Stomach (tissue), 9 donors: Measurements from ENCODE around the gene RBM47. TPM values are rescaled to one million over a fixed set of nuclear protein-coding genes. Genes with fewer than 3 reads are reported as not detected.

Source experiments
- DNase-seq, 2 donors: peaks; one replicate each; pipeline versions ENCODE4 v3.0.0 to v3.0.0-alpha.2; 2013 to 2019
- H3K27ac ChIP-seq, 5 donors: fragments of 200-600 bp in 4 of 5; sonication (generic) in 4 of 5; one replicate each; pipeline ENCODE4 v1.5.1; 2013 to 2019; ENCODE audit warnings: mild to moderate bottlenecking in 1 of 5, moderate library complexity in 1 of 5
- H3K27me3 ChIP-seq, 3 donors: fragments of 200-600 bp; sonication (generic); one replicate each; pipeline ENCODE4 v1.5.1; 2017 to 2019; ENCODE audit warnings: mixed run types in 1 of 3
- H3K36me3 ChIP-seq, 4 donors: fragments of 200-600 bp; sonication (generic); 1 replicate in 3 of 4; 2 replicates in 1 of 4; pipeline ENCODE4 v1.5.1; 2016 to 2019
- H3K4me1 ChIP-seq, 4 donors: fragments of 200-600 bp; sonication (generic); one replicate each; pipeline ENCODE4 v1.5.1; 2016 to 2019
- H3K4me3 ChIP-seq, 4 donors: fragments of 200-600 bp; sonication (generic) in 3 of 4; one replicate each; pipeline ENCODE4 v1.5.1; 2016 to 2019; ENCODE audit warnings: mild to moderate bottlenecking in 1 of 4
- H3K9me3 ChIP-seq, 4 donors: fragments of 200-600 bp; sonication (generic); one replicate each; pipeline ENCODE4 v1.5.1; 2016 to 2019
- CTCF ChIP-seq, 7 experiments: fragments of 450-650 bp in 4 of 7; fragments of 200-600 bp in 3 of 7; sonication (generic) in 3 of 7; IDR thresholded peaks; one replicate each; pipeline ENCODE4 v1.5.1; 2016 to 2019; ENCODE audit warnings: antibody characterized with exemption in 7 of 7, control low read depth in 2 of 7, mild to moderate bottlenecking in 1 of 7
- EP300 ChIP-seq: sonication (generic); formaldehyde crosslinking; IDR thresholded peaks from one replicate; pipeline ENCODE4 v1.6.1; 2017; ENCODE audit warnings: antibody characterized with exemption
- POLR2A ChIP-seq, 4 donors: fragments of 450-650 bp; IDR thresholded peaks; one replicate each; pipeline ENCODE4 v1.6.1; 2016; ENCODE audit warnings: antibody characterized with exemption in 4 of 4, control low read depth in 2 of 4, mild to moderate bottlenecking in 1 of 4, moderate library complexity in 1 of 4
- POLR2AphosphoS5 ChIP-seq, 3 donors: sonication (generic); formaldehyde crosslinking; IDR thresholded peaks; one replicate each; pipeline ENCODE4 v1.6.1; 2016; ENCODE audit warnings: antibody characterized with exemption in 3 of 3
- WGBS, 5 donors: extraction: QIAGEN DNeasy Blood & Tissue Kit in 3 of 5; methylation state at CpG; one replicate each; pipeline versions ENCODE4 v1.1.5 to v1.1.7; 2013 to 2018; 5-methylcytosine and 5-hydroxymethylcytosine counted together
- intact Hi-C: fragments of 100-400 bp; cut with DNase I; formaldehyde crosslinking; loops from one replicate; pipeline ENCODE4 v1.15.1; 2023; ENCODE audit warnings: low total_unique reads
- polyA plus RNA-seq, 3 donors: library from polyadenylated mRNA; stranded (reverse); fragments of 200-250 nt; gene quantifications; one replicate each; pipeline ENCODE4 v1.2.3, GENCODE V29; 2013
- total RNA-seq, 5 donors: library from RNA; depleted of rRNA; stranded (reverse); fragments of >200 nt; gene quantifications; one replicate each; pipeline versions ENCODE4 v1.1.0 to v1.2.3, GENCODE V29; 2014 to 2016
- donor health status: healthy with polysubstance abuse.
- donor health status: Bipolar disorder and iron deficiency.
- donor health status: healthy.

Gene RBM47
- total and polyA plus RNA-seq, 8 donors: 18.5 to 448 (median 160) TPM

- no peak for TF ChIP-seq CTCF (IDR thresholded peaks at IDR 0.05)
- TF ChIP-seq POLR2AphosphoS5 (IDR thresholded peaks at IDR 0.05): no peak
- TF ChIP-seq POLR2A (IDR thresholded peaks at IDR 0.05): no peak
- TF ChIP-seq EP300: no peak
- Histone ChIP-seq H3K27ac (peak overlapping the region; percentile 13 to 58 (median 13)), H3K4me1 (peaks cover 30 to 90% (median 61%) of the 10 kb centered on the region in 4 donors), H3K4me3 (no peak overlapping the region), H3K9me3 (no peaks in the 10 kb centered on the region), H3K27me3 (no peaks in the 10 kb centered on the region), H3K36me3 (peaks cover 0 to 5% (median 2%) of the 10 kb centered on the region in 4 donors)
- intact Hi-C loops: no loop called here
- 63 to 73% (median 68%) methylated on average over 5 of the region's 5 CpGs for WGBS, 5 donors
- DNase-seq: no peak
Observed at GRCh38 chr4:40455340-40455902, 174.2 kb downstream of the RBM47 start.

- H3K4me1 ChIP-seq: peaks cover 24 to 90% (median 58%) of the 10 kb centered on the region in 4 donors
- intact Hi-C loops: no loop called here
Observed at GRCh38 chr4:40454816-40455215, 174.8 kb downstream of the RBM47 start.

GRCh38 chr4:40453912-40454311 lies 175.8 kb downstream of the RBM47 start:
- peak overlapping the region in 2 of 5 donors; percentile 27 to 40 for H3K27ac ChIP-seq
- no peak overlapping the region for H3K4me3 ChIP-seq
- no peaks in the 10 kb centered on the region for H3K9me3 ChIP-seq
- H3K4me1 ChIP-seq: peaks cover 19 to 90% (median 58%) of the 10 kb centered on the region in 4 donors
- H3K27me3 ChIP-seq: no peaks in the 10 kb centered on the region
- TF ChIP-seq POLR2A (IDR thresholded peaks at IDR 0.05) (no peak), CTCF (IDR thresholded peaks at IDR 0.05) (no peak), POLR2AphosphoS5 (IDR thresholded peaks at IDR 0.05) (no peak), EP300 (no peak)
- no peak for DNase-seq
- H3K36me3 ChIP-seq: peaks cover 0 to 15% (median 2%) of the 10 kb centered on the region in 4 donors
- WGBS, 5 donors: 64 to 75% (median 67%) methylated on average over 6 of the region's 6 CpGs
- intact Hi-C loops: no loop called here

More at GRCh38 chr4:40454816-40455215, 174.8 kb downstream of the RBM47 start:
- no peak overlapping the region for H3K4me3 ChIP-seq
- no peaks in the 10 kb centered on the region for H3K27me3 ChIP-seq
- WGBS, 5 donors: 77 to 91% (median 84%) methylated on average over 2 of the region's 2 CpGs
- no peaks in the 10 kb centered on the region for H3K9me3 ChIP-seq
- H3K36me3 ChIP-seq: peaks cover 0 to 9% (median 2%) of the 10 kb centered on the region in 4 donors
- peak overlapping the region in 3 of 5 donors; percentile 8 to 27 (median 8) for H3K27ac ChIP-seq
- TF ChIP-seq POLR2AphosphoS5 (IDR thresholded peaks at IDR 0.05) (no peak), POLR2A (IDR thresholded peaks at IDR 0.05) (no peak), EP300 (no peak), CTCF (IDR thresholded peaks at IDR 0.05) (no peak)
- DNase-seq: no peak

GRCh38 chr4:40448875-40449274 lies 180.8 kb downstream of the RBM47 start:
- TF ChIP-seq EP300: no peak
- no peak for TF ChIP-seq CTCF (IDR thresholded peaks at IDR 0.05)
- peak in 1 of 3 donors; percentile 75 for TF ChIP-seq POLR2AphosphoS5 (IDR thresholded peaks at IDR 0.05)
- H3K27me3 ChIP-seq: no peaks in the 10 kb centered on the region
- H3K27ac ChIP-seq: peak overlapping the region; percentile 64 to 89 (median 77)
- WGBS, 5 donors: 31 to 59% (median 50%) methylated on average over 4 of the region's 4 CpGs
- intact Hi-C loops: no loop called here
- no peaks in the 10 kb centered on the region for H3K9me3 ChIP-seq
- H3K4me3 ChIP-seq: no peak overlapping the region
- peak; percentile 81 to 88 for DNase-seq
- H3K4me1 ChIP-seq: peaks cover 31 to 93% (median 56%) of the 10 kb centered on the region in 4 donors
- H3K36me3 ChIP-seq: peaks cover 0 to 15% (median 0%) of the 10 kb centered on the region in 4 donors
